Esophagus squamous epithelium (tissue), 4 donors: ENCODE data around the gene ST7.

Experiments used
- CTCF ChIP-seq, 6 experiments: fragments of 450-650 bp in 4 of 6; fragments of 200-600 bp in 2 of 6; sonication (generic) in 2 of 6; IDR thresholded peaks; one replicate each; pipeline ENCODE4 v1.5.1; 2016 to 2019; ENCODE audit warnings: antibody characterized with exemption in 6 of 6, mild to moderate bottlenecking in 4 of 6, moderate library complexity in 4 of 6
- POLR2A ChIP-seq, 4 donors: fragments of 450-650 bp; IDR thresholded peaks; one replicate each; pipeline ENCODE4 v1.6.1; 2017; ENCODE audit warnings: antibody characterized with exemption in 4 of 4, mild to moderate bottlenecking in 4 of 4, moderate library complexity in 3 of 4

- TF ChIP-seq POLR2A (IDR thresholded peaks at IDR 0.05) (no peak), CTCF (IDR thresholded peaks at IDR 0.05) (no peak)
These were observed 257.1 kb downstream of the ST7 start for GRCh38 chr7:117210397-117210796.
